Measurements from ENCODE around the gene BYSL. TPM values are rescaled to one million over a fixed set of nuclear protein-coding genes. Genes with fewer than 3 reads are reported as not detected.

Gene BYSL
- total and polyA plus RNA-seq, 9 of the 15 experiments (the other 6 are each of a cell fraction or from before 2014, with no cell fraction given) = 22.2 to 92.3 (median 53.4) TPM

- TF ChIP-seq CLOCK (CRISPR knock-in tag; IDR thresholded peaks at IDR 0.05; ENCODE audit: borderline replicate concordance) = no peak
These were observed 53.1 kb downstream of the BYSL start (continued) for GRCh38 chr6:41974281-41974825.

GRCh38 chr6:41975276-41975675 lies 54.0 kb downstream of the BYSL start:
- no TSS peak for BruUV-seq (replicated peaks)
- intact Hi-C loops (cut with micrococcal nuclease) = no loop called here
- no peak overlapping the region for H2AFZ ChIP-seq (ENCODE audit: low read depth, low read length)
- no peak for TF ChIP-seq ZNF518B (CRISPR knock-in tag; IDR thresholded peaks at IDR 0.05)
- no peak for TF ChIP-seq ZKSCAN8 (CRISPR knock-in tag; IDR thresholded peaks at IDR 0.05)
- no peak for TF ChIP-seq JUNB (CRISPR knock-in tag; conservative IDR thresholded peaks at IDR 0.05)
- TF ChIP-seq ZNF282 (CRISPR knock-in tag; IDR thresholded peaks at IDR 0.05) = no peak

More at GRCh38 chr6:41975276-41975675, 54.0 kb downstream of the BYSL start:
- H3K4me3 ChIP-seq = no peak overlapping the region
- H3K27me3 ChIP-seq (ENCODE audit: control insufficient read depth in 2 of 2, insufficient read depth in 2 of 2, low read length in 2 of 2) = no peaks in the 10 kb centered on the region
- no peaks in the 10 kb centered on the region for H3K9me1 ChIP-seq (ENCODE audit: control insufficient read depth, insufficient read depth, low read length)
- peak overlapping the region in 1 of 2 experiments; percentile 29; a peak in 1 of 4 replicates for H3K9ac ChIP-seq (ENCODE audit: insufficient read depth in 1 of 2, low read depth in 2 of 2, low read length in 2 of 2)
- ATAC-seq (peak; percentile 19), FAIRE-seq (no peak), DNase-seq (ENCODE audit: extremely low read depth in 1 of 4, low spot score in 3 of 4) (peak in 1 of 4 experiments; percentile 8)
- H3K27ac ChIP-seq (ENCODE audit: extremely low read depth, low read depth, low read length) = no peak overlapping the region
- ChIA-PET POLR2A (interaction anchor here (1.0 to 1.7 kb wide), 2 partner anchors 53 to 116 kb away, joined by 3 to 4 read pairs; no protein-coding TSS in a partner anchor), CTCF (ENCODE audit: low intra/inter-chr PET ratio) (no interaction called here)
- H3K9me3 ChIP-seq (replicated peaks; ENCODE audit: control insufficient read depth, insufficient read depth, low read depth, low read length) = no peaks in the 10 kb centered on the region
- in situ Hi-C loops (cut with MboI) = no loop called here
- no peaks in the 10 kb centered on the region for H3K36me3 ChIP-seq (ENCODE audit: control insufficient read depth, insufficient read depth, low read length)
- WGBS (ENCODE audit: insufficient coverage, low coverage, missing lambda C conversion rate) = 42% methylated on average over 4 of the region's 4 CpGs
- peaks cover 5 to 13% of the 10 kb centered on the region in 2 experiments; a peak in 4 of 5 replicates for H3K4me1 ChIP-seq (replicated peaks in 1 of 2; ENCODE audit: control insufficient read depth in 2 of 2, insufficient read depth in 2 of 2, low read length in 2 of 2)
- H4K20me1 ChIP-seq (replicated peaks; ENCODE audit: control insufficient read depth, insufficient read depth, low read length) = no peaks in the 10 kb centered on the region
- H3K79me2 ChIP-seq (ENCODE audit: control insufficient read depth, insufficient read depth, low read length) = no peaks in the 10 kb centered on the region
- no peak overlapping the region for H3K4me2 ChIP-seq (ENCODE audit: insufficient read depth, low read length)
